ENCODE results near the gene GNG8.

DNA sequence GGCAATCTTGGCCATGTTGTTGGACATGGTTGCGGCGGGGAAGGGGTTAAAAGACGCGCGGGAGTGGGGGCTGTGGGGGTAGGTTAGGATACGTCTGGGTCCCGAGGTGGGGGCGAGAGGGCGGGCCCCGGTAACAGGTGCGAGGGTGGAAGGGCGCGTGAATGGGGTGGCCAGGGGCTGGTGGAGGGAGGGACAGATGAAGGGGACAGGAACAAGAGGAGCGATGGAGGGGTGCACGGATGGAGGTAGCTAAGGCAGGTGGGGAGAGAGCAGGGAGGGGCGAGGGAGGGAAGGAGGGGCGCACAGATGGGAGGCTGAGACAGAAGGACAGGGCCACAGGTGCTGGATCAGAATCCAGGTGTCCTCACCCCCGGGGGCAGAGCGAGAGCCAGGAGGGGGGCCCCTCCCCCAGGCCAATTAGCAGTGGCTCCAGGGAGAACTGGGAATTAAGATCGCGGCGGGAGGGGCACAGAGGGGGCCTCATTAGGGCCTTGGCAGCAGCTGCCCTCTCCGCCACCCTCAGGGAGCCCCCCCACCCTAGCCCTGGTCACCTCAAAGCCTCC is 1.3 kb downstream of the GNG8 start:
- no peak for TF ChIP-seq POLR2AphosphoS5 (IDR thresholded peaks at IDR 0.05; ENCODE audit: low read depth, low read length)
- TF ChIP-seq POLR2A (IDR thresholded peaks at IDR 0.05; ENCODE audit: low read depth, low read length): no peak

Measured in GM12892 (cell line).